ENCODE measurements around the gene FOXO6.
A peak's percentile ranks its signal among the peaks of the same experiment; 100 is the strongest.

FOXO6 gene

GRCh38 chr1:41360786-41361494 is at the start of gene FOXO6:
TSS of gene FOXO6 (plus strand) at chr1:41361434.
- peak; percentile 82 to 89 (median 84) for DNase-seq (ENCODE audit: low read depth in 3 of 3, low spot score in 1 of 3)

DNA sequence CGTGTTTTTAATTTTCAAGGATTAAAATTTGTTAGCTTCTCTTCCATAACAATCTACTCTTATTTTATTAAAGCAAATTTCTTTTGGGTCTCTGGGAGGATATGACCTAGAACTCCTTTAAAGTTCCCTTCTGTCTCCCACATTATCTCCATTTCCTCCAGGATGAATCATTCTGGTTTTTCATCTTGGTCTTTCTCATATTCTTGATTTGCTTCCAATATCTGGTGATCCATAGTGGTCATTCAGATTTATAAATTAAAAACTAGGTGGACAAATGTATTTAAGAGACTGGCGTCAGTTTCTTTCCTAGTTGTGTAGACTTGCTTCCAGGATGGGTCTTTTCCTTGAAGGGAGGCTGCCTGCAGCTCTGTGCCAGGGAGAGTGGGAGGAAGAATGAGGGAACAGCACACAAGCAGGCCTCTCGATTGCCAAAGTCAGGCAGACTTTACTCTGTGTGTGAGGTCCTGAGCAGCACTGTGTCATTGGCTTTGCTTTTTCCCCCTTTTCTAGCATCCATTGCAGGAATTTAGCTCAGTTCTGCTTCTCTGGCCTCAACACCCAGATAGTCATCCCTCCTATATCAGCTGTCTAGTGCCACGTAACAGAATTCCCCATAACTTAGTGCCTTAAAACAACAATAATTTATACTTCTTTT is 48.1 kb upstream of the FOXO6 start:
- no peak for DNase-seq (ENCODE audit: low read depth in 3 of 3, low spot score in 1 of 3)

GRCh38 chr1:41313661-41314131 is 47.5 kb upstream of the FOXO6 start:
- DNase-seq (ENCODE audit: low read depth in 3 of 3, low spot score in 1 of 3): no peak

GRCh38 chr1:41314376-41315145 is 46.7 kb upstream of the FOXO6 start:
- no peak for DNase-seq (ENCODE audit: low read depth in 3 of 3, low spot score in 1 of 3)

- no peak for DNase-seq (ENCODE audit: low read depth in 3 of 3, low spot score in 1 of 3)
These were observed 46.0 kb upstream of the FOXO6 start for GRCh38 chr1:41315146-41315822.

DNA sequence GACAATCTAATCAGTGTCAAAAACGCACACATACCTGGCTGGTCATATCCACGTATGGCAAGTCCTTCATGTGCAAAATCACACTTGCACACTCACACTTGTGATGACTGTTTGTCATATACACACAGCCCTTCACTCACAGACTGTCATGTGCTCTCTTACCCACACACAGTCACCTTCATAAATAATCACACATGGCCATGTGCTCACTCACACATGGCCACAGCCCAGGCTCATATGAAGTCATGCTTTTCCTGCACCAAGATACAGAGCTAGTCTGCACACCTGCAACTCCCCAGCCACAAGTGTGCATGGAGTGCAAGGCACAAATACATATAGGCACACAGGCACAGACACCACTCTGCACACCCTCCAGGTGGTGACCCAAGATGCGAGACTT is 45.4 kb upstream of the FOXO6 start:
- DNase-seq (ENCODE audit: low read depth in 3 of 3, low spot score in 1 of 3): no peak

- no peak for DNase-seq (ENCODE audit: low read depth in 3 of 3, low spot score in 1 of 3)
These were observed 43.9 kb upstream of the FOXO6 start for GRCh38 chr1:41317361-41317760.

DNA sequence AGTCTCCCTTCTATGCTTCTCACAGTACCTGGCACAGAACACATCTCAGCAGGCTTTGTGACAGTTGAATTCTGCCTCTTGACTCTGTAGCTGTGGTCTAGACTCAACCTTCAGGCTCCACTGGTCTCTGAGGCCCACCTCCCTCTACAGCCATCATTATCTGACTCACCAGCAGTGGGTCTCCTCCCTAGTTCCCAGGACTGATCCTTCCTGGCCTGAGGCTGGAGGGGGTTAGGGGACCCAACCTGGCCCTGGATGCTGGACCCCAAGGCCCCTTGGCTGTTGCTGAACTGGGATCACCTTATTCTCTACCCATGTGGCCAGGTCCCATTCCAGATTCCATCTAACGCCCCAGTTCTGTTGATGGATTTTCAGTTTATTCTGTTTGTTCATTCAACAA is 43.1 kb upstream of the FOXO6 start:
- no peak for DNase-seq (ENCODE audit: low read depth in 3 of 3, low spot score in 1 of 3)

- DNase-seq (ENCODE audit: low read depth in 3 of 3, low spot score in 1 of 3): no peak
These were observed 42.0 kb upstream of the FOXO6 start for GRCh38 chr1:41319106-41319755.

DNA sequence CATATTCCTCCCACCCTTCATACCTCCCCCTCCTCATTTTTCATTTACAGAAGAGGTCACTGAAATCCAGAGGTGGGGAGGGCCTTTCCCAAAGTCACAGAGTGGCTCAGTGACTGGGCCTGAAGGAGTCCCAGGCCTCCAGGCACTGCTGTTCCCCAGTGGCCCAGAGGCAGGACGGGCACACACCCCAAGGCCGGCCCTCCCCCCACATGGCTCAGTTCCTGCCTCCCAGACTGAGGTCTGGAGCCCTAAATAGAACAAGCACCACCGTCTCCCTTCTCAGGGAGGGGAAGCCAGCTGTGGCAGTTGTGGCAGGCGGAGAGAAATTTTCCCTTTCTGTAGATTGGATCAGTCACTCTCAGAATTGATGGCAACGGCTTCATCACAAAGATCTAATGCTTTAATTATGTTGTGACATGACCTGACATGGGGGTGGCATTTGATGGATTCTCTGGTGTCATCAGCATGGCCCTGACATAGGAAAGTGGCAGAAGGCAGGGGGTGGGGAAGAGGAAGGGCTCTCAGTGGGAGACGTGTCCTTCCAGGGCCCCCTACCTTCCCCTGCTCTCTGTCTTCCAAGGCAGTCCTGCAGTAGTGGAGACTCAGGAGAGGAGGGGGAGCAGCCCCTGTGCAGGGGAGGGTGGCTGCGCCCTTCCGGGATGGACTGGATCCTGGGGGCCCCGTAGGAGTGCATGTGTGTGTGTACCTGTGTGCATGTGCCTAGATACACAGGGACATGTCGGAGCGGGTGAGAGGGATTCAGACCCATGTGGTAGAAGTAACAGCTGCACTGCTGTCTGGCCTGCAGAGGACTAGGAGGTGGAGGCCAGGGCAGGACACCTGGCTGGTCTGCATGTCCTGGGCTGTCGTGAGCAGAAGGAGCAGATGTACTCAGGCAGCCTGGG is 41.2 kb upstream of the FOXO6 start:
- DNase-seq (ENCODE audit: low read depth in 3 of 3, low spot score in 1 of 3): no peak

GRCh38 chr1:41320895-41321676 is 40.1 kb upstream of the FOXO6 start:
- DNase-seq (ENCODE audit: low read depth in 3 of 3, low spot score in 1 of 3): no peak

- DNase-seq (ENCODE audit: low read depth in 3 of 3, low spot score in 1 of 3): no peak
These were observed 39.1 kb upstream of the FOXO6 start for GRCh38 chr1:41322101-41322661.

GRCh38 chr1:41322835-41323234 is 38.4 kb upstream of the FOXO6 start:
- DNase-seq (ENCODE audit: low read depth in 3 of 3, low spot score in 1 of 3): no peak

GRCh38 chr1:41323243-41323642 is 38.0 kb upstream of the FOXO6 start:
- no peak for DNase-seq (ENCODE audit: low read depth in 3 of 3, low spot score in 1 of 3)

DNA sequence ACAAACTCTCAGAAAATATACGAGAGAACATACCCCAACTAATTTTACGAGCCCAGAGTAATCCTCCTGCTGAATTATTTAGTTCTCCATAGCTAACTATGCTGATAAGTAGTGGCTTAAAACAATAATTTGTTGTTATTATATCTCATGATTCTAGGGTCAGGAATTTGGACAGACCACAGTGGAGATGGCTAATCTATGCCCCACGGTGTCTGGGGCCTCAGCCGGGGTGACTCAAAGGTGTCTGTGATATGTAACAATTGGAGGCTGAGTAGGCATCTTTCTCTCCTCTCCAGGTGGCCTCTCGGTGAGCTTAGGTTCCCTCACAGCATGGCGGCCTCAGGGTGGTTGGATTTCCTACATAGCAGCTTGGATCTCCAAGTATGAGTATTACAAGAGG is 35.4 kb upstream of the FOXO6 start:
- no peak for DNase-seq (ENCODE audit: low read depth in 3 of 3, low spot score in 1 of 3)

GRCh38 chr1:41327383-41327999 is 33.7 kb upstream of the FOXO6 start:
- no peak for DNase-seq (ENCODE audit: low read depth in 3 of 3, low spot score in 1 of 3)

DNA sequence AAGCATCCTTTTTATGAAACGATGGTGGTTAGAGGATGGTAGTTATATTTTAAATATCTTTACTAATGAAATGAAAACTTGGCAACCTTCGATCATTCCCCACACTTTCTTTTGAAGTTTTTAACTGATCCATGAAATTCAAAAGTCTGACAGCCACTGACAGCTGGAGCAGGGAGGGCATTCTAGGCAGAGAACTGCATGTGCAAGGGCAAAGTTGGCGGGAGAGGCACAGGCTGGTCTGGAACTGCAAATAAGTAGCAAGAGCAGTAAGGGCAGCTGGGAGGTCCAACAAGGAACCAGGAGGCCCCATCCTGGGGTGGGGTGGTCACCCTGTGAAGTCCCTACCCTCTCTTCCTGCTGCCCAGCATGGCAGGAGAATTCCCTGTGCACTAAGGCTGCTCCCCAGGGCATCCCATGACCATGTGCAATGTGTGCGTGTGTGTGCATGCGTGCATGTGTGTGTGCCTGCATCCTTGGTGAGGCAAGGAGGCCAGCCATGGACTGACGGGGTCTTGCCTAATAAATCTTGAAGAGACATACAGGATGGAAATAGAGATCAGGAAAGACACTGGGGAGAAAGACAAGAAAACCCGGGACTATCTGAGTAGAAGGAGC is 33.1 kb upstream of the FOXO6 start:
- DNase-seq (ENCODE audit: low read depth in 3 of 3, low spot score in 1 of 3): no peak
